ENCODE results near the gene RAB37.

GRCh38 chr17:74792586-74793105 lies 55.6 kb downstream of the RAB37 start:
- TF ChIP-seq FOXK2 (IDR thresholded peaks at IDR 0.05), result no peak
- no peak for TF ChIP-seq REST (IDR thresholded peaks at IDR 0.05; ENCODE audit: borderline replicate concordance in 1 of 2, low read depth in 1 of 2, low read length in 2 of 2)
- TF ChIP-seq SMAD1 (CRISPR knock-in tag; IDR thresholded peaks at IDR 0.05; ENCODE audit: borderline replicate concordance, low read depth), result no peak
- no peak for TF ChIP-seq ZNF10 (CRISPR knock-in tag; IDR thresholded peaks at IDR 0.05; ENCODE audit: borderline replicate concordance, low read depth)
- no peak for TF ChIP-seq ZNF549 (CRISPR knock-in tag; IDR thresholded peaks at IDR 0.05)
- no peak for TF ChIP-seq EZH2 (conservative IDR thresholded peaks at IDR 0.05; ENCODE audit: low read depth, low read length)
- no peak for TF ChIP-seq ZFX (CRISPR knock-in tag; IDR thresholded peaks at IDR 0.05; ENCODE audit: low read depth)
- TF ChIP-seq MED1 (CRISPR knock-in tag; IDR thresholded peaks at IDR 0.05), result no peak
- TF ChIP-seq ZNF513 (CRISPR knock-in tag; conservative IDR thresholded peaks at IDR 0.05), result no peak

All from HepG2 (cell line).